Placental pericyte (primary cell): ENCODE measurements around the gene RHPN2. TPM values are rescaled to one million over a fixed set of nuclear protein-coding genes. Genes with fewer than 3 reads are reported as not detected.

Source experiments
- small RNA-seq: library from RNA; depleted of rRNA; stranded (forward); fragments of <200 nt; gene quantifications from one replicate; pipeline ENCODE3, GENCODE V24; 2012; ENCODE audit warnings: low replicate concordance
- total RNA-seq: library from RNA; depleted of rRNA; stranded (reverse); fragments of >200 nt; gene quantifications from 2 replicates; pipeline ENCODE4 v1.2.3, GENCODE V29; 2012

RHPN2 gene
- total RNA-seq = 10.3 and 15.3 TPM in 2 replicates

GRCh38 chr19:33064792-33065550 lies at the start of gene RHPN2:
Gene RHPN2 (minus strand): TSS chr19:33064888. CDS start chr19:33064852, 36 bp downstream.

GRCh38 chr19:33080761-33081681 lies 16.3 kb upstream of the RHPN2 start, which contains the start of gene GPATCH1:
Gene GPATCH1 (plus strand): TSS chr19:33081181. CDS start chr19:33081194, 13 bp downstream.

GRCh38 chr19:32971715-32972540 lies 92.8 kb downstream of the RHPN2 start, which contains the start of the genes CEP89 and FAAP24:
Gene CEP89 (minus strand): TSS chr19:32971958. CDS start chr19:32971874, 84 bp downstream.
Gene FAAP24 (plus strand): TSS chr19:32972242. CDS start chr19:32973197, 955 bp downstream.

Small RNA genes within 50 kb of the gene (small RNA-seq; reads per million reads assigned to genes)
- not detected for gene AC008521.1
- not detected for gene AC008521.2

Other genes starting within 250 kb of the RHPN2 start
- not detected in 2 replicates for gene SLC7A9, start 195.1 kb downstream of the RHPN2 start, total RNA-seq
- 12.7 and 32.1 TPM in 2 replicates for gene CEP89, start 92.9 kb downstream of the RHPN2 start, total RNA-seq
- gene FAAP24, start 92.6 kb downstream of the RHPN2 start, total RNA-seq = 1.1 and 6.2 TPM in 2 replicates
- gene GPATCH1, start 16.3 kb upstream of the RHPN2 start, total RNA-seq = 5.4 and 7.7 TPM in 2 replicates
- gene WDR88, start 67.2 kb upstream of the RHPN2 start, total RNA-seq = not detected in 2 replicates
- gene LRP3, start 129.4 kb upstream of the RHPN2 start, total RNA-seq = 19.5 and 26.9 TPM in 2 replicates
- gene SLC7A10, start 161.0 kb upstream of the RHPN2 start, total RNA-seq = not detected in 2 replicates
- gene CEBPA, start 237.6 kb upstream of the RHPN2 start, total RNA-seq = 0.14 and 0.66 TPM in 2 replicates